KMS-11 (cell line): ENCODE data around the gene TMUB2.

Experiments
- H2AFZ ChIP-seq: fragments of 200-600 bp; sonication (generic); 2 replicates; pipeline ENCODE4 v1.6.1; 2016; ENCODE audit warnings: antibody characterized with exemption, mixed run types, low read depth
- H3K27ac ChIP-seq: fragments of 200-600 bp; sonication (generic); 2 replicates; pipeline ENCODE4 v1.6.1; 2016; ENCODE audit warnings: mild to moderate bottlenecking, mixed run types
- H3K27me3 ChIP-seq: fragments of 200-600 bp; sonication (generic); 2 replicates; pipeline ENCODE4 v1.6.1; 2017; ENCODE audit warnings: mild to moderate bottlenecking, low read depth, mixed run types, moderate library complexity; ENCODE audit not compliant: insufficient read depth
- H3K36me3 ChIP-seq: fragments of 200-600 bp; sonication (generic); 2 replicates; pipeline ENCODE4 v1.6.1; 2017; ENCODE audit warnings: mild to moderate bottlenecking, mixed run types; ENCODE audit not compliant: insufficient read depth
- H3K4me1 ChIP-seq: fragments of 200-600 bp; sonication (generic); 2 replicates; pipeline ENCODE4 v1.6.1; 2016; ENCODE audit warnings: mild to moderate bottlenecking, low read depth, mixed run types; ENCODE audit not compliant: poor library complexity, severe bottlenecking
- H3K4me2 ChIP-seq: fragments of 200-600 bp; sonication (generic); 2 replicates; pipeline ENCODE4 v1.7.0; 2016; ENCODE audit warnings: mild to moderate bottlenecking, mixed run types
- H3K4me3 ChIP-seq: fragments of 200-600 bp; sonication (generic); IDR thresholded peaks from 2 replicates; pipeline ENCODE4 v1.6.1; 2017; ENCODE audit warnings: low read depth, low read length, mixed read lengths; ENCODE audit not compliant: insufficient read depth
- H3K79me2 ChIP-seq: fragments of 200-600 bp; sonication (generic); 2 replicates; pipeline ENCODE4 v1.6.1; 2016; ENCODE audit warnings: low read depth, mixed run types; ENCODE audit not compliant: insufficient read depth
- H3K9ac ChIP-seq: fragments of 200-600 bp; sonication (generic); 2 replicates; pipeline ENCODE4 v1.6.1; 2016; ENCODE audit warnings: mild to moderate bottlenecking, mixed run types
- H4K20me1 ChIP-seq: fragments of 200-600 bp; sonication (generic); 2 replicates; pipeline ENCODE4 v1.6.1; 2016; ENCODE audit warnings: mild to moderate bottlenecking, mixed run types; ENCODE audit not compliant: insufficient read depth
- CTCF ChIP-seq: fragments of 200-600 bp; sonication (generic); conservative IDR thresholded peaks from 2 replicates; pipeline ENCODE4 v1.6.1; 2017; ENCODE audit warnings: low read depth, mild to moderate bottlenecking, antibody characterized with exemption, low read length, moderate library complexity, mixed read lengths

Gene TMUB2

DNA sequence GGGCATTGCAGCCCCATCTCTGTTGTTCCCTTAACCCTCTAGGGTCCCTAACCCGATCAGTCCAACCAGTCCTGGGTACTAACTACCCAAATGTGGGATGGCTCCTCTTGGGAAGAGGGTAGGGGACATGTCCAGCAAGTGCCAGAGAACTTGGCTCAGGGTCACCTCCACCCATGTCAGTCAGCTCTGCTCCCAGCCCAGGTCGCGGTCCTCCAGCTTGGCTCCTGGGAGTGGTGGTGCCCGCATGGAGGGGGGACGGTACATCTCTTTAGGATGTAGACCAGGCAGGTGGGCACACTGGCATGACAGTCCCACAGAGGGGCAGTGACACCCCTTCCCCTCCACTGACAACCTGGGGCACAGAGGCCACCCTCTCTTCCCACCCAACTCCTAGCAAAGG lies 6.0 kb downstream of the TMUB2 start:
- Histone ChIP-seq H3K4me3 (no peak overlapping the region), H3K79me2 (peaks cover 13% of the 10 kb centered on the region), H3K36me3 (no peaks in the 10 kb centered on the region; the same call in 1 of the 2 replicates), H4K20me1 (no peaks in the 10 kb centered on the region), H2AFZ (no peak overlapping the region), H3K4me1 (peaks cover 16% of the 10 kb centered on the region), H3K9ac (no peak overlapping the region), H3K27ac (no peak overlapping the region), H3K27me3 (no peaks in the 10 kb centered on the region), H3K4me2 (no peak overlapping the region)
- no peak for TF ChIP-seq CTCF

DNA sequence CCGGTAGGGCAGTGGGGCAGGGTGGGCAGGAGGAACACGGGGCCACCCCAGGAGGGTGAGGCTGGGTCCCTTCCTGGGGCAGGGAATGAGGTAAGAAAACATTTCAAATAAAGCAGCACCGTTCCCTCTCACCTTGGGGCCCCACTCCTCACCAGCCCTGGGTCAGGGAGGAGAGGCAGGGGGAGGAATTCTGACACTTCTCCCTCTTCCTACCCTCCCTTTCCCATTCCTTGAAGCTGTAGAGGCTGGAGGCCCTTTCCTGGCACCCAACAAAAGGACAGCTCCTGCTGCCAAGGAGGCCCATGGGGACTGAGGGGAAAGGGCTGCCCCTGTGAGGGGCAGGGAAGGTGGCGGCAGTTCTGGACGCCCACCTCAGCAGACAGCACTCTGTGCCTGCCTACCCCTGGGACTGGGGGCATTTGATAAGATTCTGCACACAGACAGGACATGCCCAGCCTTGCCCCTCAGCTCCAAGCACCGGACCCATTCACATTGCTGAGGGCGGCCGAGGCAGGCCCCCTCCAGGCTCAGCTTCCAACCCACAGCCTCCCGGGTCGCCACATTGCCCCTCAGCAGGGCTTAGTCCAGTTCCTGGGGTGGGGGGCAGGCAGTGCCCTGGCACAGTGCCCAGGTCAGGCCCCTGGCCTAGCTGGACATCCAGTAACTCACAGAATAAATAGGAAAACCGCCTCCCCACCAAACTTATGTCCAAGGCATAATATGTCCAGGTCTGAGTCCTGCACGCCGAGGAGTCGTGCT lies 6.7 kb downstream of the TMUB2 start:
- Histone ChIP-seq H3K36me3 (no peaks in the 10 kb centered on the region; the same call in 1 of the 2 replicates), H3K27ac (no peak overlapping the region)

GRCh38 chr17:44197107-44197506 lies 10.3 kb downstream of the TMUB2 start:
- no peak overlapping the region; the same call in 1 of the 2 replicates for H3K4me2 ChIP-seq
- no peak for TF ChIP-seq CTCF
- H3K4me3 ChIP-seq: no peak overlapping the region
- H3K27me3 ChIP-seq: no peaks in the 10 kb centered on the region
- no peak overlapping the region for H2AFZ ChIP-seq
- H4K20me1 ChIP-seq: no peaks in the 10 kb centered on the region
- H3K9ac ChIP-seq: no peak overlapping the region
- H3K27ac ChIP-seq: no peak overlapping the region
- no peaks in the 10 kb centered on the region; the same call in 1 of the 2 replicates for H3K36me3 ChIP-seq
- H3K4me1 ChIP-seq: peaks cover 18% of the 10 kb centered on the region
- H3K79me2 ChIP-seq: peaks cover 20% of the 10 kb centered on the region; the same call in 1 of the 2 replicates

More for the DNA sequence above, 6.7 kb downstream of the TMUB2 start:
- H2AFZ ChIP-seq: no peak overlapping the region
- H3K27me3 ChIP-seq: no peaks in the 10 kb centered on the region
- H3K79me2 ChIP-seq: peaks cover 19% of the 10 kb centered on the region; the same call in 1 of the 2 replicates
- no peak for TF ChIP-seq CTCF
- no peak overlapping the region for H3K9ac ChIP-seq
- no peaks in the 10 kb centered on the region for H4K20me1 ChIP-seq
- H3K4me1 ChIP-seq: peaks cover 13% of the 10 kb centered on the region
- H3K4me3 ChIP-seq: no peak overlapping the region
- no peak overlapping the region for H3K4me2 ChIP-seq

GRCh38 chr17:44197980-44198720 lies 11.4 kb downstream of the TMUB2 start:
- Histone ChIP-seq H3K4me1 (peaks cover 23% of the 10 kb centered on the region), H3K27ac (peak overlapping the region; percentile 79), H3K9ac (peak overlapping the region; percentile 80), H3K79me2 (peaks cover 20% of the 10 kb centered on the region; the same call in 1 of the 2 replicates), H4K20me1 (no peaks in the 10 kb centered on the region), H3K27me3 (no peaks in the 10 kb centered on the region), H3K4me2 (peak overlapping the region; percentile 66), H2AFZ (peak overlapping the region; percentile 3; the same call in 1 of the 2 replicates), H3K36me3 (no peaks in the 10 kb centered on the region; the same call in 1 of the 2 replicates), H3K4me3 (peak overlapping the region; percentile 50)
- no peak for TF ChIP-seq CTCF
